H54 (cell line): ENCODE results near the gene DGKB.

Experiments
- DNase-seq: peaks from one replicate; pipeline ENCODE4 v3.0.0; 2011; ENCODE audit warnings: low spot score, mixed read lengths; ENCODE audit not compliant: insufficient read length
- FAIRE-seq: peaks from 3 replicates; lab custom pipeline; 2011; peaks lifted over from hg19 to GRCh38; lab: Jason Lieb, UNC
- POLR2A ChIP-seq: IDR thresholded peaks from 2 replicates; pipeline ENCODE4 v1.6.1; 2011; ENCODE audit warnings: low read depth, mild to moderate bottlenecking, low read length

Gene DGKB

GRCh38 chr7:14407246-14408015 is 495.1 kb downstream of the DGKB start:
- no peak for DNase-seq
- FAIRE-seq, result peak; percentile 50
- TF ChIP-seq POLR2A, result no peak

- FAIRE-seq, result peak; percentile 82
- DNase-seq, result no peak
These were observed 499.0 kb downstream of the DGKB start for GRCh38 chr7:14403587-14403986.

GRCh38 chr7:14400271-14400670 is 502.3 kb downstream of the DGKB start:
- FAIRE-seq (peak; percentile 81), DNase-seq (no peak)

More at GRCh38 chr7:14403587-14403986, 499.0 kb downstream of the DGKB start:
- no peak for TF ChIP-seq POLR2A

GRCh38 chr7:14398526-14398925 is 504.0 kb downstream of the DGKB start:
- TF ChIP-seq POLR2A, result no peak
- FAIRE-seq, result no peak
- no peak for DNase-seq

More at GRCh38 chr7:14400271-14400670, 502.3 kb downstream of the DGKB start:
- TF ChIP-seq POLR2A, result no peak

GRCh38 chr7:14395860-14396259 is 506.7 kb downstream of the DGKB start:
- FAIRE-seq (no peak), DNase-seq (no peak)
- TF ChIP-seq POLR2A, result no peak

GRCh38 chr7:14394786-14395185 is 507.8 kb downstream of the DGKB start:
- TF ChIP-seq POLR2A, result no peak
- peak; percentile 86 for FAIRE-seq
- no peak for DNase-seq

GRCh38 chr7:14389595-14389994 is 513.0 kb downstream of the DGKB start:
- no peak for TF ChIP-seq POLR2A
- peak; percentile 48 for FAIRE-seq
- no peak for DNase-seq

GRCh38 chr7:14389181-14389591 is 513.4 kb downstream of the DGKB start:
- FAIRE-seq (no peak), DNase-seq (no peak)

GRCh38 chr7:14385074-14385473 is 517.5 kb downstream of the DGKB start:
- TF ChIP-seq POLR2A, result no peak
- FAIRE-seq (peak; percentile 81), DNase-seq (no peak)

More at GRCh38 chr7:14389181-14389591, 513.4 kb downstream of the DGKB start:
- no peak for TF ChIP-seq POLR2A

- FAIRE-seq (no peak), DNase-seq (no peak)
- TF ChIP-seq POLR2A, result no peak
These were observed 520.6 kb downstream of the DGKB start for GRCh38 chr7:14381936-14382335.

GRCh38 chr7:14381306-14381705 is 521.2 kb downstream of the DGKB start:
- FAIRE-seq (peak; percentile 75), DNase-seq (peak; percentile 30)
- TF ChIP-seq POLR2A, result no peak

GRCh38 chr7:14380881-14381280 is 521.7 kb downstream of the DGKB start:
- no peak for DNase-seq
- peak; percentile 52 for FAIRE-seq
- TF ChIP-seq POLR2A, result no peak

- peak; percentile 28 for DNase-seq
These were observed 524.8 kb downstream of the DGKB start for GRCh38 chr7:14377646-14378266.

GRCh38 chr7:14376711-14377110 is 525.8 kb downstream of the DGKB start:
- no peak for FAIRE-seq
- TF ChIP-seq POLR2A, result no peak

More at GRCh38 chr7:14377646-14378266, 524.8 kb downstream of the DGKB start:
- peak; percentile 92 for FAIRE-seq
- no peak for TF ChIP-seq POLR2A

More at GRCh38 chr7:14376711-14377110, 525.8 kb downstream of the DGKB start:
- DNase-seq, result no peak
